HepG2 (cell line): ENCODE measurements around the gene AARS2. TPM values are rescaled to one million over a fixed set of nuclear protein-coding genes. Genes with fewer than 3 reads are reported as not detected.

Experiments
- ATAC-seq: fragments of 200-7000 bp; cut with Tn5 transposase; 3 replicates; pipeline ENCODE4 v1.9.1; 2020; ENCODE audit warnings: mild to moderate bottlenecking, moderate library complexity
- BruUV-seq: library from RNA; stranded (reverse); fragments of 400-500 nt; replicated peaks from 2 replicates; lab custom pipeline; 2021; lab: Mats Ljungman, UMichigan
- CTCF ChIA-PET: fragments of 300-600 bp; formaldehyde crosslinking; extraction: SDS; loops from one replicate; lab custom pipeline; 2021; ENCODE audit warnings: low total read pairs, inconsistent platforms, low intra/inter-chr PET ratio; lab: Yijun Ruan, JAX
- POLR2A ChIA-PET: fragments of 350-600 bp; sonication (Branson Sonifier 250); formaldehyde crosslinking; loops from one replicate; lab custom pipeline; 2020; ENCODE audit warnings: antibody characterized with exemption, inconsistent platforms; lab: Yijun Ruan, JAX
- DNase-seq: peaks from one replicate; pipeline ENCODE4 v3.0.0-alpha.2; 2015; ENCODE audit warnings: low spot score
- FAIRE-seq: peaks from 3 replicates; lab custom pipeline; 2011; peaks lifted over from hg19 to GRCh38; lab: Jason Lieb, UNC
- H2AFZ ChIP-seq: one replicate; pipeline ENCODE4 v1.6.1; 2011; ENCODE audit warnings: low read length, inconsistent platforms
- H3K27ac ChIP-seq: fragments of 300-600 bp; 3 replicates; pipeline ENCODE4 v1.8.0; 2011; ENCODE audit warnings: mixed run types, mild to moderate bottlenecking, mixed read lengths, low read length, inconsistent platforms; ENCODE audit not compliant: insufficient read depth; ENCODE audit errors: extremely low read length
- H3K27me3 ChIP-seq, 2 experiments: fragments of 200-600 bp in 1 of 2; 2 replicates in 1 of 2; 3 replicates in 1 of 2; pipeline versions ENCODE4 v1.6.0 to v1.8.0; 2011; ENCODE audit warnings: low read length in 2 of 2, mild to moderate bottlenecking in 2 of 2, moderate library complexity in 2 of 2, inconsistent platforms in 1 of 2; ENCODE audit not compliant: insufficient read depth in 2 of 2, control insufficient read depth in 1 of 2
- H3K36me3 ChIP-seq, 2 experiments: fragments of 200-600 bp in 1 of 2; replicated peaks in 1 of 2; 2 replicates in 1 of 2; 3 replicates in 1 of 2; pipeline versions ENCODE4 v1.5.1 to v1.8.0; 2011; ENCODE audit warnings: low read length in 2 of 2, inconsistent platforms in 1 of 2; ENCODE audit not compliant: insufficient read depth in 2 of 2, control insufficient read depth in 1 of 2
- H3K4me1 ChIP-seq: 2 replicates; pipeline ENCODE4 v1.5.1; 2012; ENCODE audit warnings: low read length, inconsistent platforms; ENCODE audit not compliant: insufficient read depth
- H3K4me2 ChIP-seq: 2 replicates; pipeline ENCODE4 v1.6.0; 2011; ENCODE audit warnings: low read depth, low read length, inconsistent platforms
- H3K4me3 ChIP-seq, 3 experiments: fragments of 200-600 bp in 1 of 3; sonication (generic), shearing (Covaris generic) in 1 of 3; replicated peaks in 1 of 3; 2 replicates each; pipeline ENCODE4 v1.5.1; 2011 to 2016; ENCODE audit warnings: low read length in 3 of 3, inconsistent platforms in 2 of 3, low read depth in 2 of 3, mild to moderate bottlenecking in 2 of 3, control low read depth in 1 of 3, mixed read lengths in 1 of 3; ENCODE audit not compliant: insufficient read depth in 1 of 3
- H3K79me2 ChIP-seq: one replicate; pipeline ENCODE4 v1.6.1; 2011; ENCODE audit warnings: low read length, inconsistent platforms; ENCODE audit not compliant: insufficient read depth
- H3K9ac ChIP-seq: 2 replicates; pipeline ENCODE4 v1.6.0; 2011; ENCODE audit warnings: mild to moderate bottlenecking, low read depth, low read length, inconsistent platforms; ENCODE audit not compliant: insufficient read depth
- H3K9me3 ChIP-seq: 2 replicates; pipeline ENCODE4 v1.5.1; 2012; ENCODE audit warnings: mild to moderate bottlenecking, low read length
- H4K20me1 ChIP-seq: 2 replicates; pipeline ENCODE4 v1.6.0; 2011; ENCODE audit warnings: inconsistent platforms, mild to moderate bottlenecking, low read length, moderate library complexity; ENCODE audit not compliant: insufficient read depth
- E2F1 ChIP-seq: sonication (generic); formaldehyde crosslinking; IDR thresholded peaks from 2 replicates; pipeline ENCODE4 v1.5.0; 2020; ENCODE audit warnings: missing genetic modification reagents
- ELF3 ChIP-seq: IDR thresholded peaks from 2 replicates; pipeline ENCODE4 v1.6.1; 2016; ENCODE audit warnings: missing genetic modification reagents, missing compliant biosample characterization
- ELF4 ChIP-seq: sonication (generic); formaldehyde crosslinking; IDR thresholded peaks from 2 replicates; pipeline ENCODE4 v1.5.0; 2020; ENCODE audit warnings: missing genetic modification reagents, mild to moderate bottlenecking, moderate library complexity, borderline replicate concordance
- MNT ChIP-seq: fragments of 450-650 bp; IDR thresholded peaks from 2 replicates; pipeline ENCODE4 v1.6.1; 2016
- NR1H2 ChIP-seq: sonication (generic); formaldehyde crosslinking; IDR thresholded peaks from 2 replicates; pipeline ENCODE4 v1.8.1; 2022; ENCODE audit warnings: low read depth, missing genetic modification reagents, borderline replicate concordance
- ZFAT ChIP-seq: sonication (generic); formaldehyde crosslinking; conservative IDR thresholded peaks from 2 replicates; pipeline ENCODE4 v1.8.1; 2023; ENCODE audit warnings: missing genetic modification reagents, inconsistent platforms
- ZNF746 ChIP-seq: sonication (generic); formaldehyde crosslinking; IDR thresholded peaks from 2 replicates; pipeline ENCODE4 v1.8.0; 2022; ENCODE audit warnings: mild to moderate bottlenecking, missing genetic modification reagents
- WGBS: methylation state at CpG from one replicate; pipeline ENCODE4 v1.1.6; 2017; ENCODE audit warnings: low lambda C conversion rate; 5-methylcytosine and 5-hydroxymethylcytosine counted together
- in situ Hi-C: cut with HindIII; loops from 2 replicates; pipeline ENCODE4 v1.10.0; 2017; ENCODE audit warnings: low pct_unique_long_range_greater_than_20kb; ENCODE audit not compliant: extremely low pct_ligation_motif_present
- intact Hi-C: fragments of 100-400 bp; cut with micrococcal nuclease; formaldehyde crosslinking; loops from one replicate; pipeline ENCODE4 v1.10.0; 2022; ENCODE audit not compliant: unreplicated experiment
- polyA plus RNA-seq, 8 experiments: library from polyadenylated mRNA; depleted of rRNA in 3 of 8; stranded (reverse) in 7 of 8; unstranded in 1 of 8; fragments of >200 nt; fragmentation: Illumina TruSeq in 4 of 8; extraction: Trizol in 4 of 8; gene quantifications; 2 replicates each; pipeline versions ENCODE4 v1.2.1 to v1.2.3, GENCODE V29; 2011 to 2016; ENCODE audit warnings: low read depth in 4 of 8, missing spikeins in 1 of 8, mixed read lengths in 1 of 8; ENCODE audit not compliant: insufficient read depth in 1 of 8
- total RNA-seq, 5 experiments: library from RNA; depleted of rRNA; stranded (reverse); fragments of >200 nt; fragmentation: Illumina TruSeq; extraction: Trizol; gene quantifications; 2 replicates each; pipeline ENCODE4 v1.2.3, GENCODE V29; 2016; ENCODE audit warnings: low read depth in 1 of 5
- TF ChIP-seq, protein P1 (sequence below), 2 experiments: sonication (generic) in 1 of 2; formaldehyde crosslinking in 1 of 2; IDR thresholded peaks; 2 replicates each; pipeline versions ENCODE4 v1.5.1 to v1.6.1; 2011 to 2020; ENCODE audit warnings: borderline replicate concordance in 1 of 2, low read depth in 1 of 2, low read length in 1 of 2, mild to moderate bottlenecking in 1 of 2, missing genetic modification reagents in 1 of 2, moderate library complexity in 1 of 2

Gene AARS2
- total and polyA plus RNA-seq, 2 of the 13 experiments (the other 11 are each of a cell fraction or from before 2014, with no cell fraction given), result 7.5 to 24.1 TPM

DNA sequence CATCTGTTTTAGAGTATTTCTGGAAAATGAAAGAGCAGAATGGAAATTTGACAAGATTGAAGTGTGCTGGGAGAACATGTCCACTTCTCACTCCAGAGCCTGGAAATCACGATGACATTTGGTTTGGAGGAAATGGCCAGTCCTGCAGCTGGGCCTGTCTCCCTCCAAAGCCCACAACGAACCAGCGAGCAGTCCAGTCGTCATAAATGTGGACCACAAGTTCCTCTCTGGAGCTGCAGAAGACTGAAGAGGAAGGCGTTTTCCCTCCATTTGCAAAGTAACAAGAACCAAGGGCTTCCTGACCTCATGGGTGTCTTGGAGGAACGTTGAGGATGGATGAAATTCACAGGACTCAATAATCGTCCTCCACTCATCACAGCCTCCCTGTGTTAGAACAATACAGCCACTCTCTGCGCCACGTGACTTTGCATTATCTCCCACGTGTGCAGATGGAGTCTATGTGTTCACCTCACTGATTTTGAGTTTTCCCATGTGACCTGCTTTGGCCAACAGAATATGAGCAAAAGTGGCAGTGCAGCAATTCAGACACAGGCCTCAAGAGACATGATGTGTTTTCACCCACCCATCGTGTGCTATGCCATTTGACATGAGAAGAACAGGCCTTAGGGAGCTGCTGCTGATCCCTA, 20.2 kb upstream of the AARS2 start:
- no peaks in the 10 kb centered on the region for H3K79me2 ChIP-seq
- intact Hi-C loops, result loop anchor here (10.0 kb wide), 1 partner anchor 239 kb away; no protein-coding TSS in a partner anchor
- H3K9me3 ChIP-seq, result no peaks in the 10 kb centered on the region
- TF ChIP-seq ELF3, result no peak
- TF ChIP-seq MNT, result peak; percentile 99
- no peak for TF ChIP-seq E2F1
- no peak for TF ChIP-seq ZNF746 (CRISPR knock-in tag)
- no peak for TF ChIP-seq NR1H2 (CRISPR knock-in tag)
- TF ChIP-seq ZFAT, result no peak
- no peak for TF ChIP-seq ELF4
- TF ChIP-seq, protein P1, sequence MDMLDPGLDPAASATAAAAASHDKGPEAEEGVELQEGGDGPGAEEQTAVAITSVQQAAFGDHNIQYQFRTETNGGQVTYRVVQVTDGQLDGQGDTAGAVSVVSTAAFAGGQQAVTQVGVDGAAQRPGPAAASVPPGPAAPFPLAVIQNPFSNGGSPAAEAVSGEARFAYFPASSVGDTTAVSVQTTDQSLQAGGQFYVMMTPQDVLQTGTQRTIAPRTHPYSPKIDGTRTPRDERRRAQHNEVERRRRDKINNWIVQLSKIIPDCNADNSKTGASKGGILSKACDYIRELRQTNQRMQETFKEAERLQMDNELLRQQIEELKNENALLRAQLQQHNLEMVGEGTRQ (IDR thresholded peaks at IDR 0.05; ENCODE audit: low read depth, low read length), result peak; percentile 66
- TF ChIP-seq, protein P1 (CRISPR knock-in tag; IDR thresholded peaks at IDR 0.05; ENCODE audit: borderline replicate concordance), result no peak
- H4K20me1 ChIP-seq, result no peaks in the 10 kb centered on the region
- ChIA-PET POLR2A (interaction anchor here (0.8 kb wide), 1 partner anchor 54 kb away, joined by 3 read pairs; the partner anchor contains the start of gene CDC5L), CTCF (no interaction called here)
- no peaks in the 10 kb centered on the region for H3K36me3 ChIP-seq
- WGBS, result 25% methylated on average over 11 of the region's 11 CpGs
- FAIRE-seq (no peak), ATAC-seq (no peak), DNase-seq (no peak)
- BruUV-seq, result no TSS peak
- no peak overlapping the region for H3K4me3 ChIP-seq
- H3K4me2 ChIP-seq, result no peak overlapping the region
- H3K4me1 ChIP-seq, result no peaks in the 10 kb centered on the region
- no peak overlapping the region for H3K27ac ChIP-seq
- H3K27me3 ChIP-seq, result peaks cover 0 to 63% of the 10 kb centered on the region in 2 experiments; a peak in 4 of 5 replicates
- no peak overlapping the region for H3K9ac ChIP-seq
- in situ Hi-C loops, result no loop called here
- H2AFZ ChIP-seq, result no peak overlapping the region
